AG04449 (cell line): ENCODE measurements around the gene FBXL16.
"Not testable (repeated sequence)": the region's sequence is repeated elsewhere in the genome, so short reads cannot be mapped to it uniquely, and the experiment has no call there.

ENCODE experiments used
- CTCF ChIA-PET: fragments of 350-600 bp; formaldehyde crosslinking; extraction: SDS; loops from one replicate; lab custom pipeline; 2021; ENCODE audit warnings: antibody characterized with exemption; lab: Yijun Ruan, JAX
- POLR2A ChIA-PET: fragments of 400-600, 350-600 bp; formaldehyde crosslinking; extraction: SDS; loops from one replicate; lab custom pipeline; 2020; ENCODE audit warnings: antibody characterized with exemption, inconsistent platforms; lab: Yijun Ruan, JAX
- DNase-seq: peaks from one replicate; pipeline ENCODE4 v3.0.0-alpha.2; 2010; ENCODE audit warnings: low read depth, low spot score
- H3K4me3 ChIP-seq: 2 replicates; pipeline ENCODE4 v1.5.1; 2011; ENCODE audit warnings: low read depth, mild to moderate bottlenecking, control low read depth, low read length
- TF ChIP-seq, protein P1 (sequence below): IDR thresholded peaks from one replicate; pipeline ENCODE4 v1.5.1; 2011; ENCODE audit warnings: mild to moderate bottlenecking, moderate library complexity, low read length, control low read depth, inconsistent platforms; ENCODE audit not compliant: insufficient read depth; ENCODE audit errors: missing control alignments

FBXL16 gene

DNA sequence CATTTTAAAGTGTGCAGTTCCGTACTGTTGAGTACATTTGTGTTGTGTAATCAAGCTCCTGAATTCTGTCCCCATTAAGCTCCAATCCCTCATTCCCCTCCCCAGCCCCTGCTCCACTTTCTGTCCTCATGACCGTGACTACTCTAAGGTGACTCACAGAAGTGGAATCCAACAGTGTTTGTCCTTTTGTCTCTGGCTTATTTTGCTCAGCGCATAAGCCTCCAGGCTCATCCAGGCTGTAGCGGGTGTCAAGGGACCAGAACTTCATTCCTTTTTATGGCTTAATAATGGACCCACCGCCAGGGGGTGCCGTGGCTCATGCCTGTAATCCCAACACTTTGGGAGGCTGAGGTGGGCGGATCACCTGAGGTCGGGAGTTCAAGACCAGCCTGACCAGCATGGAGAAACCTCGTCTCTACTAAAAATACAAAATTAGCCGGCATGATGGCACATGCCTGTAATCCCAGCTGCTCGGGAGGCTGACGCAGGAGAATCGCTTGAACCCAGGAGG lies 7.2 kb upstream of the FBXL16 start:
- ChIA-PET POLR2A (interaction anchor here (1.1 kb wide), 2 partner anchors 9 to 70 kb away, joined by 4 read pairs; no protein-coding TSS in a partner anchor), CTCF (interaction anchor here (0.6 to 10.1 kb wide), 31 partner anchors 7 to 401 kb away, joined by 3 to 210 read pairs (median 6); partner anchors contain the start of genes ANTKMT, CCDC78, CHTF18 and CIAO3)

DNA sequence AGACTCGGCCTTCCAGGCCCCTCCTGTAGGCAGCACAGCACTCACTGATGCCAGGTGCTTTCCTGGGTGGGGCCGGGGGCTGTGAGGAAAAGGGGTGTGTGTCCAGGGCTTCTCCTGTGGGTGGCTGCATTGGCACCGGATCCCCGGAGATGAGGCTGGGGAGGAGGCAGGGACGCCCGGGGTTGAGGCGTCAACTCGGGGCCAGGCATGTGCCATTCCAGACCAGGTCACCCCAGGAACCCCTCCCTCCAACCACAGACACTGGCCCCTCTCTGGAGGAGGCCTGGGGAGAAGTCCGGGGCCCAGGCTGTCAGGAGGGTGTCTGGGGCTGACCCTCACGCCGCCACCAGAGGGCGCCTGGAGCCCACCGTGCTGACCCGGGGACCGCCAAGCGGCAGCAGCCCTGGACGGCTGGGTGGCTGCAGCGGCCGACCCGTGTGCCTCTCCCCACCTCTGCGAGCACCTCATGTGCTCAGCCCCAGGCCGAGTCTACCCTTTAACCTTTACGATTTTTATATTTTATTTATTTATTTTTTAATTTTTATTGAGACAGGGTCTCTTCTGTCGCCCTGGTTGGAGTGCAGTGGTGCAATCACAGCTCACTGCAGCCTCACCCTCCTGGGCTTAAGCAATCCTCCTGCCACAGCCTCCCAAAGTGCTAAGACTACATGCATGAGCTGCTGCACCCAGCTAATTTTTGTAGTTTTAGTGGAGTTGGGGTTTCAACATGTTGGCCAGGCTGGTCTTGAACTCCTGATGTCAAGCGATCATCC lies 6.1 kb upstream of the FBXL16 start:
- TF ChIP-seq, protein P1, sequence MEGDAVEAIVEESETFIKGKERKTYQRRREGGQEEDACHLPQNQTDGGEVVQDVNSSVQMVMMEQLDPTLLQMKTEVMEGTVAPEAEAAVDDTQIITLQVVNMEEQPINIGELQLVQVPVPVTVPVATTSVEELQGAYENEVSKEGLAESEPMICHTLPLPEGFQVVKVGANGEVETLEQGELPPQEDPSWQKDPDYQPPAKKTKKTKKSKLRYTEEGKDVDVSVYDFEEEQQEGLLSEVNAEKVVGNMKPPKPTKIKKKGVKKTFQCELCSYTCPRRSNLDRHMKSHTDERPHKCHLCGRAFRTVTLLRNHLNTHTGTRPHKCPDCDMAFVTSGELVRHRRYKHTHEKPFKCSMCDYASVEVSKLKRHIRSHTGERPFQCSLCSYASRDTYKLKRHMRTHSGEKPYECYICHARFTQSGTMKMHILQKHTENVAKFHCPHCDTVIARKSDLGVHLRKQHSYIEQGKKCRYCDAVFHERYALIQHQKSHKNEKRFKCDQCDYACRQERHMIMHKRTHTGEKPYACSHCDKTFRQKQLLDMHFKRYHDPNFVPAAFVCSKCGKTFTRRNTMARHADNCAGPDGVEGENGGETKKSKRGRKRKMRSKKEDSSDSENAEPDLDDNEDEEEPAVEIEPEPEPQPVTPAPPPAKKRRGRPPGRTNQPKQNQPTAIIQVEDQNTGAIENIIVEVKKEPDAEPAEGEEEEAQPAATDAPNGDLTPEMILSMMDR: peak; percentile 96
- POLR2A ChIA-PET: interaction anchor here (1.1 kb wide), 2 partner anchors 10 to 71 kb away, joined by 4 read pairs; no protein-coding TSS in a partner anchor
- DNase-seq: no peak
- CTCF ChIA-PET: interaction anchor here (0.6 to 10.1 kb wide), 32 partner anchors 8 to 399 kb away, joined by 3 to 210 read pairs (median 6); partner anchors contain the start of genes ANTKMT, CCDC78, CHTF18 and CIAO3
- H3K4me3 ChIP-seq: no peak overlapping the region

More for the DNA sequence above, 7.2 kb upstream of the FBXL16 start:
- peak; percentile 79 for DNase-seq
- TF ChIP-seq, protein P1: peak; percentile 30
- not testable (repeated sequence) for H3K4me3 ChIP-seq

DNA sequence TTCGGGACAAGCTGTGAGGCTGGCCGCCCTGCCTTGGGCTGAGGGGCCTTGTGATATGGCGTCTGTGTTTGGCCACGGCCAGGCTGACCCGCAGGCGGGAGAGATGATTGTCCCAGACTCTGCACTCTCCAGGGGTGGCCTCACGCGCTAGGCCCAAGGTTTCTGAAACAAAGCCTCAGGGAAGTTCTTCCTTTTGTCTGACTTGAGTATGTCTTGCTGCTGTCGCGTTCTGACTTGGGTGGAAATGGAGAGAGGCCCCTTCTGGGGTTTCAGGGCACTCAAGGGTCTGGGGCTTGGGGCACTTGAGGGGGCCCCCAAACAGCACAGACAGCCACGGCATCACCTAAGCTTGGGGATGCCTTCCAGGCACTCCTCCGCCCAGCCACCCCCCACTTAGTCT lies 5.5 kb upstream of the FBXL16 start:
- TF ChIP-seq, protein P1: no peak
- ChIA-PET CTCF (interaction anchor here (0.7 to 10.1 kb wide), 12 partner anchors 9 to 483 kb away, joined by 3 to 210 read pairs (median 6); partner anchors contain the start of genes CHTF18, CIAO3, RPUSD1 and WDR24), POLR2A (no interaction called here)
- no peak overlapping the region for H3K4me3 ChIP-seq
- no peak for DNase-seq

DNA sequence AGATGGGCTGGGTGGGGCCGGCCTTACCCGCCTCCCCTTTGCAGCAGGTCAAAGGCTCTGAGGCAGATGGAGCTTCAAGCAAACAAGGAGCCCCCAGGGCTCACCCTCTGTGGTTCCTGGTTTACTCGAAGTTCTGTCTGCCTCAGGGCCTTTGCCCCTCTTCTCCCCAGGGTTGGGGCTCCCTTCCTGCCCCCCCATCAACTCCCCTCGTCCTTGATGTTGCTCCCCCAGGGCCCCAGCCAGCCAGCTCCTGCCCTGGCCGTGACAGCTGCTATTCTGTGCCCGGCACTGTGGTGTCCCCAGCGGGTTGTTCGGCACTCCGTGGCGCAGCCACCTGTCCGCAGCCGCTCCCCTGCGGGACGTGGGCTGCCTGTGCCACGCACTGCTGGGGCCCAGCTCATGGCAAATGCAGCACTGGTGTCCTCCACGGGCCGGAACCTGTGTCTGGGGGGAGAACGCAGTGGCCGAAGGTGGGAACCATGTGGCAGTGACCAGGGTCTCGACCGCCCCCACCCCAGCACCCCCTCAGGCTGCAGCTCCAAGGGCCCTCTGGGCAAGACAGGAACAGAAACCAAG lies 5.0 kb upstream of the FBXL16 start:
- DNase-seq: no peak
- no peak overlapping the region for H3K4me3 ChIP-seq
- POLR2A ChIA-PET: no interaction called here
- CTCF ChIA-PET: interaction anchor here (0.6 to 10.1 kb wide), 17 partner anchors 9 to 484 kb away, joined by 3 to 210 read pairs (median 4); partner anchors contain the start of genes CHTF18, CIAO3, RHOT2 and RPUSD1
- TF ChIP-seq, protein P1: no peak

DNA sequence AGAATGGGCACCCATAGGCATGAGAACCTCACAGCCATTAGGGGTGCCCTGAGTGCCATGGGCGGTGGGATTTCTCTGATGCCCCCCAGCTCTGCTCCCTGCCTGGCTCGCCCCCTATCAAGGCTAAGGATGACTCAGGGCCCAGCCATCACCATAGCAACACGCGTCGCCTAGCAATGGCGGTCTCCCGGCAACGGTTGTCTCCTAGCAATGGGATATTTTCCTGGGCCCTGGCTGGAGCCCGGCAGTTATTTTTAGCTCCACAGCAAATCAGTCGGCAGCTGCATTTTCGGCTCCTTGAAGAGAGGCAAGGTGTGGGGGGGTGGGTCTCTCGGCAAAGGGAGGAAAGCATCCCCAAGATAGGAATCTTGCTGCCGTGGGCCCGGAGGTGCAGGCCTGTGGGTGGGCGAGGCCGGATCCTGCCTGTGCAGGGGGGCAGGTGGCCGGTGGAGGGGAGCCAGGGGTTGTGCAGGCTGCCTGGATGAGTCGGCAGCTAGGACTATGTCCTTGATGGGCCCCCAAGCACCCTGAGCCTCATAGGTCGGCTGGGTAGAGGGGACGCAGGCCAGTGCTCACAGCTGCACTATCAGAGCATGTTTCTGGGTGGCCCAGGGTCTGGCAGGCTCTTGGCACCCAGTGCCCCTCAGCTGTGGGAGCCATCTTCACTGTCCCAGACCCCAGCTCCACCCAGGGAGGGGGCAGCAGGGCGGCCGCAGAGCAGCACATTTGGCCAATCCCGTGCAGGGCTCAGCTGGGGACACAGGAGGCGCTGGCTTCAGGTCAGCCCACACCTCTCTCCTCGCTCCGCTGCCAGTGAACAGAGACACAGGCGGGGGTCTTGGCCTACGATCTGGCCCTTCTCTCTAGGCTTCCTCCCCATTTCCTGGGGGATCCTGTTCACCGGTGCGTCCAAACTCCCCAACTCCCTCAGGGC lies 4.2 kb upstream of the FBXL16 start:
- peak; percentile 17 for DNase-seq
- H3K4me3 ChIP-seq: no peak overlapping the region
- POLR2A ChIA-PET: no interaction called here
- CTCF ChIA-PET: interaction anchor here (0.6 to 10.1 kb wide), 16 partner anchors 8 to 485 kb away, joined by 3 to 210 read pairs (median 4); partner anchors contain the start of genes CHTF18, CIAO3, RHOT2 and RPUSD1
- TF ChIP-seq, protein P1: no peak
